ENCODE data around the gene ASIC1. TPM values are rescaled to one million over a fixed set of nuclear protein-coding genes. Genes with fewer than 3 reads are reported as not detected.
"Not testable (repeated sequence)": the region's sequence is repeated elsewhere in the genome, so short reads cannot be mapped to it uniquely, and the experiment has no call there.

Gene ASIC1
- total RNA-seq, 1 donor: 1.3 TPM

GRCh38 chr12:50081096-50081808, 23.9 kb downstream of the ASIC1 start:
- TF ChIP-seq, protein P1, sequence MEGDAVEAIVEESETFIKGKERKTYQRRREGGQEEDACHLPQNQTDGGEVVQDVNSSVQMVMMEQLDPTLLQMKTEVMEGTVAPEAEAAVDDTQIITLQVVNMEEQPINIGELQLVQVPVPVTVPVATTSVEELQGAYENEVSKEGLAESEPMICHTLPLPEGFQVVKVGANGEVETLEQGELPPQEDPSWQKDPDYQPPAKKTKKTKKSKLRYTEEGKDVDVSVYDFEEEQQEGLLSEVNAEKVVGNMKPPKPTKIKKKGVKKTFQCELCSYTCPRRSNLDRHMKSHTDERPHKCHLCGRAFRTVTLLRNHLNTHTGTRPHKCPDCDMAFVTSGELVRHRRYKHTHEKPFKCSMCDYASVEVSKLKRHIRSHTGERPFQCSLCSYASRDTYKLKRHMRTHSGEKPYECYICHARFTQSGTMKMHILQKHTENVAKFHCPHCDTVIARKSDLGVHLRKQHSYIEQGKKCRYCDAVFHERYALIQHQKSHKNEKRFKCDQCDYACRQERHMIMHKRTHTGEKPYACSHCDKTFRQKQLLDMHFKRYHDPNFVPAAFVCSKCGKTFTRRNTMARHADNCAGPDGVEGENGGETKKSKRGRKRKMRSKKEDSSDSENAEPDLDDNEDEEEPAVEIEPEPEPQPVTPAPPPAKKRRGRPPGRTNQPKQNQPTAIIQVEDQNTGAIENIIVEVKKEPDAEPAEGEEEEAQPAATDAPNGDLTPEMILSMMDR (IDR thresholded peaks at IDR 0.05; ENCODE audit: insufficient read depth, low read depth, low read length): no peak
- DNase-seq (ENCODE audit: low read depth): no peak
- no peak overlapping the region for H3K4me3 ChIP-seq (ENCODE audit: low read depth, low read length)

- DNase-seq (ENCODE audit: low read depth): no peak
- TF ChIP-seq, protein P1 (IDR thresholded peaks at IDR 0.05; ENCODE audit: insufficient read depth, low read depth, low read length): no peak
- H3K4me3 ChIP-seq (ENCODE audit: low read depth, low read length): no peak overlapping the region
Observed at GRCh38 chr12:50082644-50083043, 25.2 kb downstream of the ASIC1 start.

GRCh38 chr12:50083301-50083700, 25.9 kb downstream of the ASIC1 start:
- TF ChIP-seq, protein P1 (IDR thresholded peaks at IDR 0.05; ENCODE audit: insufficient read depth, low read depth, low read length): no peak
- H3K4me3 ChIP-seq (ENCODE audit: low read depth, low read length): no peak overlapping the region
- no peak for DNase-seq (ENCODE audit: low read depth)

DNA sequence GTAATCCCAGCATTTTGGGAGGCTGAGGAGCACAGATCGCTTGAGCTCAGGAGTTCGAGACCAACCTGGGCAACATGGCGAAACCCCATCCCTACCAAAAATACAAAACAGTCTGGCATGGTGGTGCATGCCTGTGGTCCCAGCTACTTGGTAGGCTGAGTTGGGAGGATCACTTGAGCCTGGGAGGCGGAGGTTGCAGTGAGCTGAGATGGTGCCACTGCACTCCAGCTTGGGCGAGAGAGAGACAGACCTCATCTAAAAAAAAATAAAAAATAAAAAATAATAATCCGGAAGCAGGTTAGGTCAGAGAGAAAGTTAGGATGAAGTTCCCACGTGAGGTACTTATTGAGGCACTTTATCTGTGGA, 27.0 kb downstream of the ASIC1 start:
- DNase-seq (ENCODE audit: low read depth): not testable (repeated sequence)
- H3K4me3 ChIP-seq (ENCODE audit: low read depth, low read length): peak overlapping the region; percentile 95

- DNase-seq (ENCODE audit: low read depth): peak; percentile 90
- TF ChIP-seq, protein P1 (IDR thresholded peaks at IDR 0.05; ENCODE audit: insufficient read depth, low read depth, low read length): peak; percentile 36
- peak within 1 kb of the TSS; percentile 95 for H3K4me3 ChIP-seq (ENCODE audit: low read depth, low read length)
Observed at GRCh38 chr12:50084775-50085614, 27.6 kb downstream of the ASIC1 start, which contains the start of gene SMARCD1. TSS of gene SMARCD1 (plus strand) at chr12:50085342. CDS start at chr12:50085370, 28 bp downstream.

DNA sequence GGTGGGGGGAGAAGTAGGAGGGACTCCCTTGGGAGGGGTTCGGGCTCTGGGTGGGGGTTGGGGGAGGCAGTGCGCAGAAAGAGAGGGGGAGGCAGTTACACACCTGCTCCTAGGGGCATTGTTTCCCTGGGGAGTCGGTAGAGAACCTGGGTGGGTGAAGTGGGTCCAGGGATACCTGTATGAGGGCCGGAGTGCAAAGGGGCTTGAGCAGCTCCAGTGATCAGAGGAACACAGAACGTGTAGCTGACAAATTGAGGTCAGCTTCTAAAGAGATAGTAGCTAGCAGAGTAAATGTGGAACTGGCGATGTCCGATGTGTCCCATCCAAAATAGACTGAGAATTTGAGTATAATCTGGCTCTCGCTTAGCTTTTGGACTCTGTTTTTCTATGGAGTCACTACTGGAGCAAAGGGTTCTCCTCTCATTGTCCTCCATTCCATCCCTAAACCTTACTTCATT, 28.2 kb downstream of the ASIC1 start:
- TF ChIP-seq, protein P1 (IDR thresholded peaks at IDR 0.05; ENCODE audit: insufficient read depth, low read depth, low read length): no peak
- no peak for DNase-seq (ENCODE audit: low read depth)
- H3K4me3 ChIP-seq (ENCODE audit: low read depth, low read length): peak overlapping the region; percentile 95

DNA sequence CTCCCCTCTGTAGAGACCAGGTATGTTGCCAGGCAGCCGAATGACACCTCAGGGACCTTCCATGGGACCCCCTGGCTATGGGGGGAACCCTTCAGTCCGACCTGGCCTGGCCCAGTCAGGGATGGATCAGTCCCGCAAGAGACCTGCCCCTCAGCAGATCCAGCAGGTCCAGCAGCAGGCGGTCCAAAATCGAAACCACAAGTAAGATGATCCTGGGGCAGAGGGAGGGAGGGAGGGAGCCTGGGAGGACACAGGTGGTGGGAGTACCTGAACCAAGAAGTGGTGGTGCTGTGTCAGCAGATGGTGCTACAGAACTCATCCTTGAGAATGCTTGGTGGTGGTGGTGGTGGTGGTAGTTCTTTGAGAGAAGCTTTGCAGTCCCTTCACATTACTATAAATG, 28.8 kb downstream of the ASIC1 start:
- TF ChIP-seq, protein P1 (IDR thresholded peaks at IDR 0.05; ENCODE audit: insufficient read depth, low read depth, low read length): no peak
- no peak for DNase-seq (ENCODE audit: low read depth)
- peak overlapping the region; percentile 95 for H3K4me3 ChIP-seq (ENCODE audit: low read depth, low read length)

Data from fibroblast of villous mesenchyme (primary cell).